HEK293 (cell line): ENCODE measurements around the gene DDX31.

Experiments
- CTCF ChIA-PET: fragments of 350-600 bp; formaldehyde crosslinking; extraction: SDS; loops from one replicate; lab custom pipeline; 2021; ENCODE audit warnings: antibody characterized with exemption; lab: Yijun Ruan, JAX
- POLR2A ChIA-PET: fragments of 300-600 bp; formaldehyde crosslinking; extraction: SDS; loops from one replicate; lab custom pipeline; 2020; ENCODE audit warnings: antibody characterized with exemption, inconsistent platforms; lab: Yijun Ruan, JAX
- H3K27ac ChIP-seq: fragments of 200-500 bp; sonication (Bioruptor generic); 2 replicates; pipeline ENCODE4 v1.5.1; 2014; ENCODE audit warnings: low read depth, low read length, control low read depth, inconsistent platforms; ENCODE audit errors: extremely low read depth
- H3K36me3 ChIP-seq, 2 experiments: fragments of 200-500 bp in 1 of 2; sonication (Bioruptor generic) in 1 of 2; 1 replicate in 1 of 2; 2 replicates in 1 of 2; pipeline ENCODE4 v1.5.1; 2014 to 2017; ENCODE audit warnings: inconsistent platforms in 2 of 2, low read length in 2 of 2; ENCODE audit not compliant: control insufficient read depth in 2 of 2, insufficient read depth in 1 of 2
- H3K4me1 ChIP-seq: fragments of 200-500 bp; sonication (Bioruptor generic); 2 replicates; pipeline ENCODE4 v1.5.1; 2014; ENCODE audit warnings: mild to moderate bottlenecking, low read length, inconsistent platforms; ENCODE audit not compliant: control insufficient read depth, insufficient read depth
- H3K4me3 ChIP-seq: 2 replicates; pipeline ENCODE4 v1.5.1; 2011; ENCODE audit warnings: low read depth, mild to moderate bottlenecking, control low read depth, low read length, moderate library complexity
- H3K9me3 ChIP-seq: fragments of 200-500 bp; sonication (Bioruptor generic); 2 replicates; pipeline ENCODE4 v1.5.1; 2014; ENCODE audit warnings: low read depth, low read length, inconsistent platforms; ENCODE audit not compliant: control insufficient read depth, insufficient read depth
- GLIS2 ChIP-seq: fragments of 450-650 bp; formaldehyde crosslinking; IDR thresholded peaks from 2 replicates; pipeline ENCODE4 v1.5.1; 2016; ENCODE audit warnings: missing biosample characterization, missing genetic modification characterization
- HOXA7 ChIP-seq: sonication (generic); formaldehyde crosslinking; IDR thresholded peaks from 2 replicates; pipeline ENCODE4 v1.8.1; 2022; ENCODE audit warnings: missing genetic modification reagents, borderline replicate concordance
- KLF7 ChIP-seq: fragments of 450-650 bp; formaldehyde crosslinking; IDR thresholded peaks from 2 replicates; pipeline ENCODE4 v1.5.1; 2016; ENCODE audit warnings: missing biosample characterization, missing genetic modification characterization, borderline replicate concordance
- MZF1 ChIP-seq: fragments of 450-650 bp; formaldehyde crosslinking; IDR thresholded peaks from 2 replicates; pipeline ENCODE4 v1.5.1; 2017; ENCODE audit warnings: missing biosample characterization, missing genetic modification characterization, borderline replicate concordance
- YY1 ChIP-seq: fragments of 450-650 bp; formaldehyde crosslinking; IDR thresholded peaks from 2 replicates; pipeline ENCODE4 v1.5.1; 2018; ENCODE audit warnings: missing biosample characterization, missing genetic modification characterization
- ZBTB21 ChIP-seq: fragments of 450-650 bp; formaldehyde crosslinking; IDR thresholded peaks from 2 replicates; pipeline ENCODE4 v1.5.1; 2017; ENCODE audit warnings: missing biosample characterization, missing genetic modification characterization
- ZFP37 ChIP-seq: fragments of 450-650 bp; formaldehyde crosslinking; IDR thresholded peaks from 2 replicates; pipeline ENCODE4 v1.5.1; 2016; ENCODE audit warnings: missing biosample characterization, missing genetic modification characterization
- ZNF114 ChIP-seq: fragments of 450-650 bp; formaldehyde crosslinking; IDR thresholded peaks from 2 replicates; pipeline ENCODE4 v1.5.0; 2017; ENCODE audit warnings: missing biosample characterization, missing genetic modification characterization
- ZNF214 ChIP-seq: fragments of 450-650 bp; formaldehyde crosslinking; IDR thresholded peaks from 2 replicates; pipeline ENCODE4 v1.5.1; 2017; ENCODE audit warnings: missing biosample characterization, mild to moderate bottlenecking, missing genetic modification characterization, borderline replicate concordance
- ZNF324 ChIP-seq: fragments of 450-650 bp; formaldehyde crosslinking; IDR thresholded peaks from 2 replicates; pipeline ENCODE4 v1.5.1; 2016; ENCODE audit warnings: missing biosample characterization, missing genetic modification characterization
- ZNF366 ChIP-seq: fragments of 450-650 bp; formaldehyde crosslinking; conservative IDR thresholded peaks from 2 replicates; pipeline ENCODE4 v1.5.1; 2016; ENCODE audit warnings: missing biosample characterization, missing genetic modification characterization
- ZNF394 ChIP-seq: fragments of 450-650 bp; formaldehyde crosslinking; IDR thresholded peaks from 2 replicates; pipeline ENCODE4 v1.5.1; 2016; ENCODE audit warnings: missing biosample characterization, missing genetic modification characterization, mild to moderate bottlenecking, moderate library complexity, borderline replicate concordance
- ZNF426 ChIP-seq: fragments of 450-650 bp; formaldehyde crosslinking; IDR thresholded peaks from 2 replicates; pipeline ENCODE4 v1.5.1; 2017; ENCODE audit warnings: missing biosample characterization, missing genetic modification characterization, mild to moderate bottlenecking, inconsistent platforms, moderate library complexity
- ZNF596 ChIP-seq: fragments of 450-650 bp; IDR thresholded peaks from 2 replicates; pipeline ENCODE4 v1.5.0; 2018; ENCODE audit warnings: missing biosample characterization, mild to moderate bottlenecking, missing genetic modification characterization, moderate library complexity
- ZNF624 ChIP-seq: fragments of 450-650 bp; formaldehyde crosslinking; IDR thresholded peaks from 2 replicates; pipeline ENCODE4 v1.5.1; 2017; ENCODE audit warnings: missing biosample characterization, missing genetic modification characterization
- ZNF776 ChIP-seq: fragments of 450-650 bp; formaldehyde crosslinking; IDR thresholded peaks from 2 replicates; pipeline ENCODE4 v1.5.0; 2017; ENCODE audit warnings: missing biosample characterization, missing genetic modification characterization, borderline replicate concordance
- ZSCAN23 ChIP-seq: fragments of 450-650 bp; formaldehyde crosslinking; IDR thresholded peaks from 2 replicates; pipeline ENCODE4 v1.5.1; 2016; ENCODE audit warnings: missing biosample characterization, missing genetic modification characterization
- TF ChIP-seq, protein P1 (sequence below): fragments of 450-650 bp; formaldehyde crosslinking; IDR thresholded peaks from 2 replicates; pipeline ENCODE4 v1.5.1; 2016; ENCODE audit warnings: missing biosample characterization, missing genetic modification characterization
- TF ChIP-seq, protein P2 (sequence below): fragments of 450-650 bp; formaldehyde crosslinking; IDR thresholded peaks from 2 replicates; pipeline ENCODE4 v1.5.1; 2016; ENCODE audit warnings: missing biosample characterization, missing genetic modification characterization
- TF ChIP-seq, protein P3 (sequence below): fragments of 450-650 bp; formaldehyde crosslinking; IDR thresholded peaks from 2 replicates; pipeline ENCODE4 v1.5.1; 2016; ENCODE audit warnings: missing biosample characterization, missing genetic modification characterization, borderline replicate concordance
- TF ChIP-seq, protein P4 (sequence below): fragments of 450-650 bp; formaldehyde crosslinking; IDR thresholded peaks from 2 replicates; pipeline ENCODE4 v1.5.1; 2017; ENCODE audit warnings: missing biosample characterization, missing genetic modification characterization

Gene DDX31

DNA sequence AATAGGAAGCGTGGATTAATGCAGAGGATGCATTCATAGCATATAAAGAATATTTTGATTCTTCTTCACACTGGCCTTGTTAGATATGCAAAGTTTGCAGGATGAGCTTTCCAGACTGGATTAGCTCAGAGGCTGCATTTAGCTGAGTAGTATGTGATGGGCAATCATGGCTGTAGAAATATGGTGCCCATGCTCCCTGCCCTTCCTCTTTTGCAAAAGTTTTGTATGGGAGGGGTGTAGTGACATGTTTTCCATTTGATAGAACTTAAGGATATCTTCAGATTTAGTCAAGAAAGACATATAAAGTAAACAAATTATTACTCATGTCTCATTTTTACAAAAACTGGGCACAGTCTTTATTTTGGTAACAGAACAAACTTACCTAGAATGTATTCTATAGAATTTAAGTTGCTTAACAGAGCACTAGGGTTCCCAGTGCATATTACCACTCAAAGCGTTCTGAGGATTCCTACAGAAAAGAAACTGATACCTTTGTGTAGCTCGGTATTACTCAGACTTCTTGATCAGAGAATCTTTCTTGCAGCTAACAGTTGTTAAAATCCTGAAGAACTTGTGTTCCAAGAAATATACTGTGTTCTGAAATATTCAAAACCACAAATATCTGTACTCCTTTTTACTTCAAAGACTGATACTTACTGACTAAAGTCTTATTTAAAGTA, 10.3 kb upstream of the DDX31 start:
- H3K4me1 ChIP-seq: peaks cover 3% of the 10 kb centered on the region; the same call in 1 of the 2 replicates
- H3K4me3 ChIP-seq: no peak overlapping the region
- H3K36me3 ChIP-seq: peaks cover 29 to 73% of the 10 kb centered on the region in 2 experiments
- no peak overlapping the region for H3K27ac ChIP-seq
- ChIA-PET CTCF (interaction anchor here (0.5 to 0.6 kb wide), 3 partner anchors 11 to 453 kb away, joined by 3 to 4 read pairs (median 3); no protein-coding TSS in a partner anchor), POLR2A (interaction anchor here (1.9 kb wide), 1 partner anchor 10 kb away, joined by 11 read pairs; the partner anchor contains the start of genes DDX31 and GTF3C4)
- TF ChIP-seq ZNF426: no peak
- TF ChIP-seq ZNF214 (tag by site-specific recombination): no peak
- no peak for TF ChIP-seq ZNF324 (tag by site-specific recombination)
- TF ChIP-seq, protein P1, sequence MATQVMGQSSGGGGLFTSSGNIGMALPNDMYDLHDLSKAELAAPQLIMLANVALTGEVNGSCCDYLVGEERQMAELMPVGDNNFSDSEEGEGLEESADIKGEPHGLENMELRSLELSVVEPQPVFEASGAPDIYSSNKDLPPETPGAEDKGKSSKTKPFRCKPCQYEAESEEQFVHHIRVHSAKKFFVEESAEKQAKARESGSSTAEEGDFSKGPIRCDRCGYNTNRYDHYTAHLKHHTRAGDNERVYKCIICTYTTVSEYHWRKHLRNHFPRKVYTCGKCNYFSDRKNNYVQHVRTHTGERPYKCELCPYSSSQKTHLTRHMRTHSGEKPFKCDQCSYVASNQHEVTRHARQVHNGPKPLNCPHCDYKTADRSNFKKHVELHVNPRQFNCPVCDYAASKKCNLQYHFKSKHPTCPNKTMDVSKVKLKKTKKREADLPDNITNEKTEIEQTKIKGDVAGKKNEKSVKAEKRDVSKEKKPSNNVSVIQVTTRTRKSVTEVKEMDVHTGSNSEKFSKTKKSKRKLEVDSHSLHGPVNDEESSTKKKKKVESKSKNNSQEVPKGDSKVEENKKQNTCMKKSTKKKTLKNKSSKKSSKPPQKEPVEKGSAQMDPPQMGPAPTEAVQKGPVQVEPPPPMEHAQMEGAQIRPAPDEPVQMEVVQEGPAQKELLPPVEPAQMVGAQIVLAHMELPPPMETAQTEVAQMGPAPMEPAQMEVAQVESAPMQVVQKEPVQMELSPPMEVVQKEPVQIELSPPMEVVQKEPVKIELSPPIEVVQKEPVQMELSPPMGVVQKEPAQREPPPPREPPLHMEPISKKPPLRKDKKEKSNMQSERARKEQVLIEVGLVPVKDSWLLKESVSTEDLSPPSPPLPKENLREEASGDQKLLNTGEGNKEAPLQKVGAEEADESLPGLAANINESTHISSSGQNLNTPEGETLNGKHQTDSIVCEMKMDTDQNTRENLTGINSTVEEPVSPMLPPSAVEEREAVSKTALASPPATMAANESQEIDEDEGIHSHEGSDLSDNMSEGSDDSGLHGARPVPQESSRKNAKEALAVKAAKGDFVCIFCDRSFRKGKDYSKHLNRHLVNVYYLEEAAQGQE (tag by site-specific recombination): no peak
- TF ChIP-seq HOXA7 (CRISPR knock-in tag): no peak
- no peak for TF ChIP-seq YY1
- no peak for TF ChIP-seq ZNF394 (tag by site-specific recombination)
- TF ChIP-seq ZSCAN23 (tag by site-specific recombination): no peak
- no peak for TF ChIP-seq ZNF596 (tag by site-specific recombination)
- TF ChIP-seq, protein P2, sequence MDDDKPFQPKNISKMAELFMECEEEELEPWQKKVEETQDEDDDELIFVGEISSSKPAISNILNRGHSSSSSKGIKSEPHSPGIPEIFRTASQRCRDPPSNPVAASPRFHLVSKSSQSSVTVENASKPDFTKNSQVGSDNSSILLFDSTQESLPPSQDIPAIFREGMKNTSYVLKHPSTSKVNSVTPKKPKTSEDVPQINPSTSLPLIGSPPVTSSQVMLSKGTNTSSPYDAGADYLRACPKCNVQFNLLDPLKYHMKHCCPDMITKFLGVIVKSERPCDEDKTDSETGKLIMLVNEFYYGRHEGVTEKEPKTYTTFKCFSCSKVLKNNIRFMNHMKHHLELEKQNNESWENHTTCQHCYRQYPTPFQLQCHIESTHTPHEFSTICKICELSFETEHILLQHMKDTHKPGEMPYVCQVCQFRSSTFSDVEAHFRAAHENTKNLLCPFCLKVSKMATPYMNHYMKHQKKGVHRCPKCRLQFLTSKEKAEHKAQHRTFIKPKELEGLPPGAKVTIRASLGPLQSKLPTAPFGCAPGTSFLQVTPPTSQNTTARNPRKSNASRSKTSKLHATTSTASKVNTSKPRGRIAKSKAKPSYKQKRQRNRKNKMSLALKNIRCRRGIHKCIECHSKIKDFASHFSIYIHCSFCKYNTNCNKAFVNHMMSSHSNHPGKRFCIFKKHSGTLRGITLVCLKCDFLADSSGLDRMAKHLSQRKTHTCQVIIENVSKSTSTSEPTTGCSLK (tag by site-specific recombination): no peak
- H3K9me3 ChIP-seq: no peaks in the 10 kb centered on the region

DNA sequence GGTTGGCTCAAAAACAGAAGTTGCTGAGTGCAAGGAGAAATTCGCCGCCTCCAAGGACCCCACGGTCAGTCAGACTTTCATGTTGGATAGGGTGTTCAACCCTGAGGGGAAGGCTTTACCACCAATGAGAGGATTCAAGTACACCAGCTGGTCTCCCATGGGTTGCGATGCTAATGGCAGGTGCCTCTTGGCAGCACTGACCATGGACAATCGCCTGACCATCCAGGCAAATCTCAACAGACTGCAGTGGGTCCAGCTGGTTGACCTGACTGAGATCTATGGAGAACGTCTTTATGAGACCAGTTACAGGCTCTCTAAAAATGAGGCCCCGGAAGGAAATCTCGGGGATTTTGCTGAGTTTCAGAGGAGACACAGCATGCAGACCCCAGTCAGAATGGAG, 8.2 kb upstream of the DDX31 start:
- TF ChIP-seq, protein P3, sequence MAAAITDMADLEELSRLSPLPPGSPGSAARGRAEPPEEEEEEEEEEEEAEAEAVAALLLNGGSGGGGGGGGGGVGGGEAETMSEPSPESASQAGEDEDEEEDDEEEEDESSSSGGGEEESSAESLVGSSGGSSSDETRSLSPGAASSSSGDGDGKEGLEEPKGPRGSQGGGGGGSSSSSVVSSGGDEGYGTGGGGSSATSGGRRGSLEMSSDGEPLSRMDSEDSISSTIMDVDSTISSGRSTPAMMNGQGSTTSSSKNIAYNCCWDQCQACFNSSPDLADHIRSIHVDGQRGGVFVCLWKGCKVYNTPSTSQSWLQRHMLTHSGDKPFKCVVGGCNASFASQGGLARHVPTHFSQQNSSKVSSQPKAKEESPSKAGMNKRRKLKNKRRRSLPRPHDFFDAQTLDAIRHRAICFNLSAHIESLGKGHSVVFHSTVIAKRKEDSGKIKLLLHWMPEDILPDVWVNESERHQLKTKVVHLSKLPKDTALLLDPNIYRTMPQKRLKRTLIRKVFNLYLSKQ (tag by site-specific recombination): no peak
- no peak for TF ChIP-seq MZF1 (tag by site-specific recombination)
- no peak for TF ChIP-seq ZNF776 (tag by site-specific recombination)
- TF ChIP-seq ZNF114 (tag by site-specific recombination): no peak
- TF ChIP-seq ZFP37 (tag by site-specific recombination): no peak
- TF ChIP-seq KLF7 (tag by site-specific recombination): no peak
- no peak for TF ChIP-seq ZNF624
- no peak for TF ChIP-seq ZNF366 (tag by site-specific recombination)
- TF ChIP-seq ZBTB21 (tag by site-specific recombination): no peak
- TF ChIP-seq GLIS2: no peak
- TF ChIP-seq, protein P1 (tag by site-specific recombination): no peak
- TF ChIP-seq, protein P4, sequence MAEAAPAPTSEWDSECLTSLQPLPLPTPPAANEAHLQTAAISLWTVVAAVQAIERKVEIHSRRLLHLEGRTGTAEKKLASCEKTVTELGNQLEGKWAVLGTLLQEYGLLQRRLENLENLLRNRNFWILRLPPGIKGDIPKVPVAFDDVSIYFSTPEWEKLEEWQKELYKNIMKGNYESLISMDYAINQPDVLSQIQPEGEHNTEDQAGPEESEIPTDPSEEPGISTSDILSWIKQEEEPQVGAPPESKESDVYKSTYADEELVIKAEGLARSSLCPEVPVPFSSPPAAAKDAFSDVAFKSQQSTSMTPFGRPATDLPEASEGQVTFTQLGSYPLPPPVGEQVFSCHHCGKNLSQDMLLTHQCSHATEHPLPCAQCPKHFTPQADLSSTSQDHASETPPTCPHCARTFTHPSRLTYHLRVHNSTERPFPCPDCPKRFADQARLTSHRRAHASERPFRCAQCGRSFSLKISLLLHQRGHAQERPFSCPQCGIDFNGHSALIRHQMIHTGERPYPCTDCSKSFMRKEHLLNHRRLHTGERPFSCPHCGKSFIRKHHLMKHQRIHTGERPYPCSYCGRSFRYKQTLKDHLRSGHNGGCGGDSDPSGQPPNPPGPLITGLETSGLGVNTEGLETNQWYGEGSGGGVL (tag by site-specific recombination): no peak
- no peaks in the 10 kb centered on the region for H3K9me3 ChIP-seq
- no peak overlapping the region for H3K27ac ChIP-seq
- peaks cover 25 to 56% of the 10 kb centered on the region in 2 experiments for H3K36me3 ChIP-seq
- ChIA-PET CTCF (no interaction called here), POLR2A (no interaction called here)
- peaks cover 3% of the 10 kb centered on the region; the same call in 1 of the 2 replicates for H3K4me1 ChIP-seq
- no peak overlapping the region for H3K4me3 ChIP-seq
